Stomach (tissue), 9 donors: ENCODE results near the gene SYT7. TPM values are rescaled to one million over a fixed set of nuclear protein-coding genes. Genes with fewer than 3 reads are reported as not detected.

Experiments used
- DNase-seq, 2 donors: peaks; one replicate each; pipeline versions ENCODE4 v3.0.0 to v3.0.0-alpha.2; 2013 to 2019
- H3K27ac ChIP-seq, 5 donors: fragments of 200-600 bp in 4 of 5; sonication (generic) in 4 of 5; one replicate each; pipeline ENCODE4 v1.5.1; 2013 to 2019; ENCODE audit warnings: mild to moderate bottlenecking in 1 of 5, moderate library complexity in 1 of 5
- H3K27me3 ChIP-seq, 3 donors: fragments of 200-600 bp; sonication (generic); one replicate each; pipeline ENCODE4 v1.5.1; 2017 to 2019; ENCODE audit warnings: mixed run types in 1 of 3
- H3K36me3 ChIP-seq, 4 donors: fragments of 200-600 bp; sonication (generic); 1 replicate in 3 of 4; 2 replicates in 1 of 4; pipeline ENCODE4 v1.5.1; 2016 to 2019
- H3K4me1 ChIP-seq, 4 donors: fragments of 200-600 bp; sonication (generic); one replicate each; pipeline ENCODE4 v1.5.1; 2016 to 2019
- H3K4me3 ChIP-seq, 4 donors: fragments of 200-600 bp; sonication (generic) in 3 of 4; one replicate each; pipeline ENCODE4 v1.5.1; 2016 to 2019; ENCODE audit warnings: mild to moderate bottlenecking in 1 of 4
- H3K9me3 ChIP-seq, 4 donors: fragments of 200-600 bp; sonication (generic); one replicate each; pipeline ENCODE4 v1.5.1; 2016 to 2019
- EP300 ChIP-seq: sonication (generic); formaldehyde crosslinking; IDR thresholded peaks from one replicate; pipeline ENCODE4 v1.6.1; 2017; ENCODE audit warnings: antibody characterized with exemption
- POLR2A ChIP-seq, 4 donors: fragments of 450-650 bp; IDR thresholded peaks; one replicate each; pipeline ENCODE4 v1.6.1; 2016; ENCODE audit warnings: antibody characterized with exemption in 4 of 4, control low read depth in 2 of 4, mild to moderate bottlenecking in 1 of 4, moderate library complexity in 1 of 4
- POLR2AphosphoS5 ChIP-seq, 3 donors: sonication (generic); formaldehyde crosslinking; IDR thresholded peaks; one replicate each; pipeline ENCODE4 v1.6.1; 2016; ENCODE audit warnings: antibody characterized with exemption in 3 of 3
- WGBS, 5 donors: extraction: QIAGEN DNeasy Blood & Tissue Kit in 3 of 5; methylation state at CpG; one replicate each; pipeline versions ENCODE4 v1.1.5 to v1.1.7; 2013 to 2018; 5-methylcytosine and 5-hydroxymethylcytosine counted together
- intact Hi-C: fragments of 100-400 bp; cut with DNase I; formaldehyde crosslinking; loops from one replicate; pipeline ENCODE4 v1.15.1; 2023; ENCODE audit warnings: low total_unique reads
- polyA plus RNA-seq, 3 donors: library from polyadenylated mRNA; stranded (reverse); fragments of 200-250 nt; gene quantifications; one replicate each; pipeline ENCODE4 v1.2.3, GENCODE V29; 2013
- total RNA-seq, 5 donors: library from RNA; depleted of rRNA; stranded (reverse); fragments of >200 nt; gene quantifications; one replicate each; pipeline versions ENCODE4 v1.1.0 to v1.2.3, GENCODE V29; 2014 to 2016
- TF ChIP-seq, protein P1 (sequence below), 7 experiments: fragments of 450-650 bp in 4 of 7; fragments of 200-600 bp in 3 of 7; sonication (generic) in 3 of 7; IDR thresholded peaks; one replicate each; pipeline ENCODE4 v1.5.1; 2016 to 2019; ENCODE audit warnings: antibody characterized with exemption in 7 of 7, control low read depth in 2 of 7, mild to moderate bottlenecking in 1 of 7
- donor health status: healthy with polysubstance abuse.
- donor health status: Bipolar disorder and iron deficiency.
- donor health status: healthy.

Gene SYT7
- total and polyA plus RNA-seq, 8 donors = 0.92 to 8.4 (median 1.4) TPM; not detected in 1

DNA sequence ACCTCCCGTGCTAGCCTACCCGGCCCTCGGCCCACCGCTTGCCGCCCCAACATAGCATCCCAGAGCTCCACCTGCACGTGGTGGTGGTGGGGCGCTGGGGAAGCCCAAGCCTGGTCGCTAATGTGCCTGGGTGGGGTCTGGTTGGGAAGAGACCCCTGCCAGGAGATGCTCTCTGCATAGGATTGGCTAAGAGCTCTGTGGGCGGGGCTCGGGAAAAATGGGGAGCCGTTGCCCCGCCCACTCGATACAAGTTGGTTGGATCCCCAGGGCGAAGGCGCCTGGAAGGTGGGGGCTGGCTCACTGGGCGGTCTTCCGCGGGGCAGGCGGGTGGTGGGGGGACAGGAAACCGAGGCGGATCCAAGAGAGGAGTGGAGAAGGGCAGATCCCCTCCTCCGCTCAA, 64.7 kb downstream of the SYT7 start:
- no peak overlapping the region for H3K4me3 ChIP-seq
- DNase-seq = no peak
- no peak for TF ChIP-seq EP300
- no peak for TF ChIP-seq POLR2A (IDR thresholded peaks at IDR 0.05)
- TF ChIP-seq POLR2AphosphoS5 (IDR thresholded peaks at IDR 0.05) = no peak
- TF ChIP-seq, protein P1, sequence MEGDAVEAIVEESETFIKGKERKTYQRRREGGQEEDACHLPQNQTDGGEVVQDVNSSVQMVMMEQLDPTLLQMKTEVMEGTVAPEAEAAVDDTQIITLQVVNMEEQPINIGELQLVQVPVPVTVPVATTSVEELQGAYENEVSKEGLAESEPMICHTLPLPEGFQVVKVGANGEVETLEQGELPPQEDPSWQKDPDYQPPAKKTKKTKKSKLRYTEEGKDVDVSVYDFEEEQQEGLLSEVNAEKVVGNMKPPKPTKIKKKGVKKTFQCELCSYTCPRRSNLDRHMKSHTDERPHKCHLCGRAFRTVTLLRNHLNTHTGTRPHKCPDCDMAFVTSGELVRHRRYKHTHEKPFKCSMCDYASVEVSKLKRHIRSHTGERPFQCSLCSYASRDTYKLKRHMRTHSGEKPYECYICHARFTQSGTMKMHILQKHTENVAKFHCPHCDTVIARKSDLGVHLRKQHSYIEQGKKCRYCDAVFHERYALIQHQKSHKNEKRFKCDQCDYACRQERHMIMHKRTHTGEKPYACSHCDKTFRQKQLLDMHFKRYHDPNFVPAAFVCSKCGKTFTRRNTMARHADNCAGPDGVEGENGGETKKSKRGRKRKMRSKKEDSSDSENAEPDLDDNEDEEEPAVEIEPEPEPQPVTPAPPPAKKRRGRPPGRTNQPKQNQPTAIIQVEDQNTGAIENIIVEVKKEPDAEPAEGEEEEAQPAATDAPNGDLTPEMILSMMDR (IDR thresholded peaks at IDR 0.05) = no peak
- H3K9me3 ChIP-seq = no peaks in the 10 kb centered on the region
- intact Hi-C loops = loop anchor here (5.0 kb wide), 1 partner anchor 39 kb away; no protein-coding TSS in a partner anchor
- 29 to 34% (median 31%) methylated on average over 14 to 22 of the region's 22 CpGs for WGBS, 5 donors
- peak overlapping the region in 2 of 5 donors; percentile 22 to 81 for H3K27ac ChIP-seq
- H3K36me3 ChIP-seq = no peaks in the 10 kb centered on the region
- H3K27me3 ChIP-seq = peaks cover 0 to 61% (median 14%) of the 10 kb centered on the region in 3 donors
- peaks cover 6 to 18% (median 12%) of the 10 kb centered on the region in 4 donors for H3K4me1 ChIP-seq

- Histone ChIP-seq H3K9me3 (no peaks in the 10 kb centered on the region), H3K36me3 (no peaks in the 10 kb centered on the region), H3K4me1 (peaks cover 6 to 19% (median 12%) of the 10 kb centered on the region in 4 donors), H3K4me3 (no peak overlapping the region), H3K27me3 (peaks cover 0 to 66% (median 19%) of the 10 kb centered on the region in 3 donors), H3K27ac (peak overlapping the region in 1 of 5 donors; percentile 81)
- no peak for TF ChIP-seq EP300
- TF ChIP-seq POLR2A (IDR thresholded peaks at IDR 0.05) = no peak
- TF ChIP-seq, protein P1 (IDR thresholded peaks at IDR 0.05) = no peak
- TF ChIP-seq POLR2AphosphoS5 (IDR thresholded peaks at IDR 0.05) = no peak
- no peak for DNase-seq
- intact Hi-C loops = loop anchor here (5.0 kb wide), 1 partner anchor 38 kb away; no protein-coding TSS in a partner anchor
- 82 to 93% (median 84%) methylated on average over 10 of the region's 10 CpGs for WGBS, 5 donors
These were observed 65.2 kb downstream of the SYT7 start for GRCh38 chr11:61515686-61516085.

DNA sequence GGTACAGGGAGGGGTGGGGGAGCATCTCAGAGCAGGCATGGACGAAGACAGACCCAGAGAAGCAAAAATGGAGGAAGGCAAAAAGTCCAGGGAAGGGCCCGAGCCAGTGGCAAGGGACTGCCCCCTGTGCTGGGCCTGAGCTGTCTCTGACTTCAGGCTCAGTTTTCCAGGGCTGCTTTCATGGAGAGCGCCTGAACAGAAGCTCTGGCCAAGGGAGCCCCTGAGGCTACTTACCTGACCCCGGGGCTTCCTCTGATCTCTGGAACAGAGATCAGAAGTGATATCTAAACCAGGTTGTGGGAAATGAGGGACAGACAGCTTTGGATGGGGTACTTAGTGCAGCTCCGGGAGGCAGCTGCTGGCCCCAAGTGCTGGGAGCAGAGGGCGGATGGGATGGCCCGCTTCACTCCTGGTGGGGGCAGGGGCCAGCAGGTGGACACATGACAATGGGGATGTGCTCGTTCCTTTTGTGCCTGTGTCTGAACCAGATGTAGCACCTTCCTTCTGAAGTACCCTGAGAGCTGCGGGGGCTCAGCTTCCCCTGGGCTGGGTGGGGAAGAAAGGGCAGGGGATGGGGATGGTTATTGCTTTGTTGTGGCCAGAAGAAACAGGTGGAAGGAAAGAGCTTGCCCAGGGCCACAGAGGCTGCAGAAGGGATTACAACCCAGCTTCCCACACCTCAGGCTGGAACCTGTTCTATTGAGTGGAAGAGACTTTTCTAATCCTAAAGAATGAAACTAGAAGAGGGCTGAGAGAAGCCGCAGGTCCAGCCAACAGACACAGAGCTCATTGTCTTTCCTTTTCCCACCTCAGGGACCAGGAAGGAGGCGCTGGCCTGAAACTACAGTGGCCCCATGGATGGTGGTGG, 66.6 kb downstream of the SYT7 start:
- TF ChIP-seq POLR2A (IDR thresholded peaks at IDR 0.05) (no peak), POLR2AphosphoS5 (IDR thresholded peaks at IDR 0.05) (no peak), EP300 (no peak)
- TF ChIP-seq, protein P1 (IDR thresholded peaks at IDR 0.05) = no peak
- no peaks in the 10 kb centered on the region for H3K9me3 ChIP-seq
- DNase-seq = no peak
- H3K4me3 ChIP-seq = no peak overlapping the region
- H3K27me3 ChIP-seq = peaks cover 2 to 80% (median 33%) of the 10 kb centered on the region in 3 donors
- H3K36me3 ChIP-seq = no peaks in the 10 kb centered on the region
- H3K27ac ChIP-seq = peak overlapping the region in 2 of 5 donors; percentile 41 to 81
- H3K4me1 ChIP-seq = peaks cover 14 to 33% (median 19%) of the 10 kb centered on the region in 4 donors
- intact Hi-C loops = no loop called here
- WGBS, 5 donors = 78 to 86% (median 79%) methylated on average over 11 of the region's 11 CpGs

GRCh38 chr11:61513143-61513765, 67.6 kb downstream of the SYT7 start:
- Histone ChIP-seq H3K4me1 (peaks cover 22 to 42% (median 28%) of the 10 kb centered on the region in 4 donors), H3K36me3 (no peaks in the 10 kb centered on the region), H3K4me3 (no peak overlapping the region), H3K9me3 (no peaks in the 10 kb centered on the region), H3K27me3 (peaks cover 2 to 86% (median 42%) of the 10 kb centered on the region in 3 donors), H3K27ac (peak overlapping the region in 2 of 5 donors; percentile 41 to 81)
- TF ChIP-seq EP300 (no peak), POLR2AphosphoS5 (IDR thresholded peaks at IDR 0.05) (no peak), POLR2A (IDR thresholded peaks at IDR 0.05) (no peak)
- TF ChIP-seq, protein P1 (IDR thresholded peaks at IDR 0.05) = no peak
- 70 to 80% (median 74%) methylated on average over 9 to 11 of the region's 11 CpGs for WGBS, 5 donors
- intact Hi-C loops = no loop called here
- peak in 1 of 2 donors; percentile 78 for DNase-seq
